Measurements from ENCODE around the gene PLXDC2.

- TF ChIP-seq EZH2 (IDR thresholded peaks at IDR 0.05; ENCODE audit: borderline replicate concordance, insufficient read depth, low read depth, low read length, poor library complexity, severe bottlenecking): no peak
- no peak for TF ChIP-seq CTCF (IDR thresholded peaks at IDR 0.05)
Observed at GRCh38 chr10:20257422-20257821, 441.2 kb downstream of the PLXDC2 start.

Data from B cell (primary cell).